Measurements from ENCODE around the gene CAMLG.
"Not testable (repeated sequence)": the region's sequence is repeated elsewhere in the genome, so short reads cannot be mapped to it uniquely, and the experiment has no call there.

Gene CAMLG

DNA sequence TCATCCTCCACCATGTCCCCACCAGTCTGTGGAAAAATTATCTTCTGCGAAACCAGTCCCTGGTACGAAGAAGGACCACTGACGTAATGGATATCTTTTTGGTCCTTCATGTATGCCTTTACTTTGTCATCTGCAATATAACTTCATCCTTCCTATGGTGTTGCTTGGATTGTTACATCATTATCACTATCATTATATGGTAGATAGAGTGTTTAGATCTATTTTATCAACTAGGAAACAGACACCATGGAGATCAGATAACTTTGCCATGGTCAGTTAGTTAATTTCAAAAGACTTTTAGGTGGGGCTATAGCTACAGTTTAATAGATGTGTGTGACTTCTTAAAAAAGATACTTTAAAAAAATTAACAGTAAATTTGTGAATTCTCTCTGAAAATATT lies 23.8 kb upstream of the CAMLG start:
- Histone ChIP-seq H3K4me3 (replicated peaks; ENCODE audit: insufficient read depth, low read length) (no peak overlapping the region), H3K27ac (replicated peaks) (no peak overlapping the region), H3K27me3 (ENCODE audit: insufficient read depth, poor library complexity, severe bottlenecking) (no peaks in the 10 kb centered on the region)
- no peak for DNase-seq (ENCODE audit: low read depth in 1 of 2, low spot score in 1 of 2)
- TF ChIP-seq, protein P1, sequence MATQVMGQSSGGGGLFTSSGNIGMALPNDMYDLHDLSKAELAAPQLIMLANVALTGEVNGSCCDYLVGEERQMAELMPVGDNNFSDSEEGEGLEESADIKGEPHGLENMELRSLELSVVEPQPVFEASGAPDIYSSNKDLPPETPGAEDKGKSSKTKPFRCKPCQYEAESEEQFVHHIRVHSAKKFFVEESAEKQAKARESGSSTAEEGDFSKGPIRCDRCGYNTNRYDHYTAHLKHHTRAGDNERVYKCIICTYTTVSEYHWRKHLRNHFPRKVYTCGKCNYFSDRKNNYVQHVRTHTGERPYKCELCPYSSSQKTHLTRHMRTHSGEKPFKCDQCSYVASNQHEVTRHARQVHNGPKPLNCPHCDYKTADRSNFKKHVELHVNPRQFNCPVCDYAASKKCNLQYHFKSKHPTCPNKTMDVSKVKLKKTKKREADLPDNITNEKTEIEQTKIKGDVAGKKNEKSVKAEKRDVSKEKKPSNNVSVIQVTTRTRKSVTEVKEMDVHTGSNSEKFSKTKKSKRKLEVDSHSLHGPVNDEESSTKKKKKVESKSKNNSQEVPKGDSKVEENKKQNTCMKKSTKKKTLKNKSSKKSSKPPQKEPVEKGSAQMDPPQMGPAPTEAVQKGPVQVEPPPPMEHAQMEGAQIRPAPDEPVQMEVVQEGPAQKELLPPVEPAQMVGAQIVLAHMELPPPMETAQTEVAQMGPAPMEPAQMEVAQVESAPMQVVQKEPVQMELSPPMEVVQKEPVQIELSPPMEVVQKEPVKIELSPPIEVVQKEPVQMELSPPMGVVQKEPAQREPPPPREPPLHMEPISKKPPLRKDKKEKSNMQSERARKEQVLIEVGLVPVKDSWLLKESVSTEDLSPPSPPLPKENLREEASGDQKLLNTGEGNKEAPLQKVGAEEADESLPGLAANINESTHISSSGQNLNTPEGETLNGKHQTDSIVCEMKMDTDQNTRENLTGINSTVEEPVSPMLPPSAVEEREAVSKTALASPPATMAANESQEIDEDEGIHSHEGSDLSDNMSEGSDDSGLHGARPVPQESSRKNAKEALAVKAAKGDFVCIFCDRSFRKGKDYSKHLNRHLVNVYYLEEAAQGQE (IDR thresholded peaks at IDR 0.05; ENCODE audit: insufficient replicate concordance, low read depth) = no peak
- no peak for TF ChIP-seq CTCF (IDR thresholded peaks at IDR 0.05; ENCODE audit: insufficient read depth, low read length)
- TF ChIP-seq SPI1 (IDR thresholded peaks at IDR 0.05; ENCODE audit: borderline replicate concordance, low read depth) = no peak
- no peak for TF ChIP-seq GABPA (IDR thresholded peaks at IDR 0.05; ENCODE audit: low read depth)
- TF ChIP-seq POLR2AphosphoS5 (IDR thresholded peaks at IDR 0.05; ENCODE audit: low read depth) = no peak

DNA sequence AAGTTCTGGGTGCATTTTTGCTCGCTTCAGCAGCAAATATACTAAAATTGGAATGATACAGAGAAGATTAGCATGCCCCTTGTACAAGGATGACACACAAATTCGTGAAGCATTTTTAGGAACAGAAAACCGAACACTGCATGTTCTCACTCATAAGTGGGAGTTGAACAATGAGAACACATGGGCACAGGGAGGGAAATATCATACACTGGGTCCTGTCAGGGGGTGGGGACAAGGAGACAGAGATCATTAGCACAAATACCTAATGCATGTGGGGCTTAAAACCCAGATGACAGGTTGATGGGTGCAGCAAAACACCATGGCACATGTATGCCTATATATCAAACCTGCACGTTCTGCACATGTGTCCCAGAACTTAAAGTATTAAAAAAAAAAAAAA lies 22.9 kb upstream of the CAMLG start:
- H3K27ac ChIP-seq (replicated peaks); DNase-seq (ENCODE audit: low read depth in 1 of 2, low spot score in 1 of 2); H3K4me3 ChIP-seq (replicated peaks; ENCODE audit: insufficient read depth, low read length); H3K27me3 ChIP-seq (ENCODE audit: insufficient read depth, poor library complexity, severe bottlenecking): not testable (repeated sequence)

DNA sequence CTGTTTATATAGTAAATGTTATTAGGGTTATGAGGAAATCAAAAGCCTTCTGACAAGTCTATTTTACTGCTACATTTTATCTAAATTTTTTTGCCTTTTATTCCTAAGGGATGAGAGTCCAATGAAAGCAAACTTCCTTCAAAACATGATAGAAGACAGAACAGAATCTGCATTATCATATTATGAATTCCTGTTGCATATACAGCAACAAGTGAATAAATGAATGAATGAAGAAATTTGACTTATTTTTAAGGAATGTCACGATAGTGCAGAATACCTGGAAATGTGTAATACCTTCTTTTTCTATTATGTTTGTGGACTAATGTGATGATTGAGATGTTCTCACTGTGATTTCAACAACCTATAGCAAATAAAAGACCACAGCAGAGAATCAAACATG lies 13.5 kb upstream of the CAMLG start:
- no peak overlapping the region for H3K4me3 ChIP-seq (replicated peaks; ENCODE audit: insufficient read depth, low read length)
- no peak overlapping the region for H3K27ac ChIP-seq (replicated peaks)
- no peaks in the 10 kb centered on the region for H3K27me3 ChIP-seq (ENCODE audit: insufficient read depth, poor library complexity, severe bottlenecking)
- TF ChIP-seq POLR2AphosphoS5 (IDR thresholded peaks at IDR 0.05; ENCODE audit: low read depth) (no peak), CTCF (IDR thresholded peaks at IDR 0.05; ENCODE audit: insufficient read depth, low read length) (no peak), SPI1 (IDR thresholded peaks at IDR 0.05; ENCODE audit: borderline replicate concordance, low read depth) (no peak), GABPA (IDR thresholded peaks at IDR 0.05; ENCODE audit: low read depth) (no peak)
- TF ChIP-seq, protein P1 (IDR thresholded peaks at IDR 0.05; ENCODE audit: insufficient replicate concordance, low read depth) = no peak
- no peak for DNase-seq (ENCODE audit: low read depth in 1 of 2, low spot score in 1 of 2)

DNA sequence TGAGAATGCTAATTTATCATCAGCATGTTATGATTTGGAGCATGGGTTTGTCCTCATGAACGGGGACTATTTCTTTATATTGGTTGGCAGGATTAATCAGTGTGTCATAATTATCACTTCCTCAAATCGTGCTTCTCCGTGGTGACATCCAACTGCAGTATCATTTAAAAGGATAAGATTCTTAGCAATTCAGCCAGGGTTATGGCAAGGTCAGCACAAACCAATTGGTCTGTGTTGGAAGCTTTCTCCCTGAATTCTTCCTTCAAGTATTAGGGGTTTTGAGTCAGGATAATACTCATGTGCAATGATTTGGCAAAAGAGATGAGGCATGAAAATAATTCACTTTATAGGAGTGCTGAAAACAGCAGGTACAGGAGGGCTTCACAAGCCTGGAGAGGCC lies 5.5 kb upstream of the CAMLG start:
- no peaks in the 10 kb centered on the region for H3K27me3 ChIP-seq (ENCODE audit: insufficient read depth, poor library complexity, severe bottlenecking)
- peak; percentile 71; the same call in 1 of the 2 replicates for TF ChIP-seq SPI1 (IDR thresholded peaks at IDR 0.05; ENCODE audit: borderline replicate concordance, low read depth)
- TF ChIP-seq POLR2AphosphoS5 (IDR thresholded peaks at IDR 0.05; ENCODE audit: low read depth) = no peak
- DNase-seq (ENCODE audit: low read depth in 1 of 2, low spot score in 1 of 2) = no peak
- H3K27ac ChIP-seq (replicated peaks) = no peak overlapping the region
- H3K4me3 ChIP-seq (replicated peaks; ENCODE audit: insufficient read depth, low read length) = no peak overlapping the region

DNA sequence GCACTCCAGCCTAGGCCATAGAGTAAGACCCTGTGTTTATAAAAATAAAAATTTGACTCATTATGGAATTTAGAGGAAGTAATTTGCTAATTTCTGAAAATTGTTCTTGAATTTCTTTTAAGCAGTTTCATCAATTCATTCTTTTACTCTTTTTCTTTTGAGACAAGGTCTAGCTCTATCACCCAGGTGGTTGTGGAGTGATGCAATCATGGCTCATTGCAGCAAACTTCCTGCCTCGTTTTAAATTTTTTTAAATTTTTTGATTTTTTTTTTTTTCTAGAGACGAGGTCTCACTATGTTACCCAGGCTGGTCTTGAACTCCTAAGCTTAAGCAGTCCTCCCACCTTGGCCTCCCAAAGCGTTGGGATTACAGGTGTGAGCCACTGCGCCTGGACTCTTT lies 3.1 kb upstream of the CAMLG start:
- TF ChIP-seq SPI1 (IDR thresholded peaks at IDR 0.05; ENCODE audit: borderline replicate concordance, low read depth) = no peak
- TF ChIP-seq, protein P1 (IDR thresholded peaks at IDR 0.05; ENCODE audit: insufficient replicate concordance, low read depth) = no peak
- no peak for TF ChIP-seq CTCF (IDR thresholded peaks at IDR 0.05; ENCODE audit: insufficient read depth, low read length)
- no peak for TF ChIP-seq POLR2AphosphoS5 (IDR thresholded peaks at IDR 0.05; ENCODE audit: low read depth)
- no peak for TF ChIP-seq GABPA (IDR thresholded peaks at IDR 0.05; ENCODE audit: low read depth)
- peak in 1 of 2 experiments; percentile 21 for DNase-seq (ENCODE audit: low read depth in 1 of 2, low spot score in 1 of 2)
- peak overlapping the region; percentile 66 for H3K27ac ChIP-seq (replicated peaks)
- H3K4me3 ChIP-seq (replicated peaks; ENCODE audit: insufficient read depth, low read length) = no peak overlapping the region
- H3K27me3 ChIP-seq (ENCODE audit: insufficient read depth, poor library complexity, severe bottlenecking) = no peaks in the 10 kb centered on the region

Measured in HL-60 (cell line).